Measurements from ENCODE around the gene LRPAP1.

GRCh38 chr4:3522651-3523050 is 9.6 kb downstream of the LRPAP1 start:
- TF ChIP-seq CTCF (IDR thresholded peaks at IDR 0.05): no peak
- no peak for TF ChIP-seq SP1 (CRISPR knock-in tag; conservative IDR thresholded peaks at IDR 0.05)
- TF ChIP-seq RELA (CRISPR knock-in tag; IDR thresholded peaks at IDR 0.05; ENCODE audit: borderline replicate concordance): no peak
- no peak for TF ChIP-seq ATF2 (CRISPR knock-in tag; IDR thresholded peaks at IDR 0.05; ENCODE audit: borderline replicate concordance, low read depth)
- no peak for TF ChIP-seq ATF1 (CRISPR knock-in tag; IDR thresholded peaks at IDR 0.05)
